ENCODE data around the gene TIAM1. TPM values are rescaled to one million over a fixed set of nuclear protein-coding genes. Genes with fewer than 3 reads are reported as not detected.

The TIAM1 gene
- total RNA-seq, 4 donors from 2014 or later = 0.66 to 3.5 (median 1.0) TPM

DNA sequence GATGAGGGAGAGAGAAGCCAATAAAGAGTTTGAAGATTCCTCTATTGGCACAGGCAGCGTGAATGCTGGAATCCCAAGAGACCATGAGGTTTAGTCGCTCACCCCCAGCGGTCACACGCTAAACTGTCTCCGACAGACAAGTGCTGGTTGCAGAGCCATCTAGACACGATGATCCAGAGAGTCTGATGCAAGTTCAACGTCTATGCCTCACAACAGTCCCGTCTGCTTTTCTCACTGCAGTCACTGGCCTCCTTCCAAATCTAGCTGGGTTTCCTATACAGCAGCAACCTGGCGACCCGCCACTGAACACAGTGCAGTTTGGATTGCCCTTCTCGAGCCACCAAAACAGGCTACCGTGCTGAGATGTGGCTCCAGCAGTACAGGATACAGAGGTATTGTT, 207.2 kb downstream of the TIAM1 start:
- no peak for DNase-seq
- ATAC-seq = no peak
- Histone ChIP-seq H3K4me3 (no peak overlapping the region), H3K36me3 (no peaks in the 10 kb centered on the region), H3K9me3 (no peaks in the 10 kb centered on the region), H3K27ac (no peak overlapping the region), H3K4me1 (no peaks in the 10 kb centered on the region), H3K27me3 (no peaks in the 10 kb centered on the region)
- in situ Hi-C loops (cut with MboI; ENCODE audit: low sequenced_read_pairs in 4 of 4) (no loop called here), intact Hi-C loops (cut with DNase I; ENCODE audit: low total_unique reads) (no loop called here)
- TF ChIP-seq, protein P1, sequence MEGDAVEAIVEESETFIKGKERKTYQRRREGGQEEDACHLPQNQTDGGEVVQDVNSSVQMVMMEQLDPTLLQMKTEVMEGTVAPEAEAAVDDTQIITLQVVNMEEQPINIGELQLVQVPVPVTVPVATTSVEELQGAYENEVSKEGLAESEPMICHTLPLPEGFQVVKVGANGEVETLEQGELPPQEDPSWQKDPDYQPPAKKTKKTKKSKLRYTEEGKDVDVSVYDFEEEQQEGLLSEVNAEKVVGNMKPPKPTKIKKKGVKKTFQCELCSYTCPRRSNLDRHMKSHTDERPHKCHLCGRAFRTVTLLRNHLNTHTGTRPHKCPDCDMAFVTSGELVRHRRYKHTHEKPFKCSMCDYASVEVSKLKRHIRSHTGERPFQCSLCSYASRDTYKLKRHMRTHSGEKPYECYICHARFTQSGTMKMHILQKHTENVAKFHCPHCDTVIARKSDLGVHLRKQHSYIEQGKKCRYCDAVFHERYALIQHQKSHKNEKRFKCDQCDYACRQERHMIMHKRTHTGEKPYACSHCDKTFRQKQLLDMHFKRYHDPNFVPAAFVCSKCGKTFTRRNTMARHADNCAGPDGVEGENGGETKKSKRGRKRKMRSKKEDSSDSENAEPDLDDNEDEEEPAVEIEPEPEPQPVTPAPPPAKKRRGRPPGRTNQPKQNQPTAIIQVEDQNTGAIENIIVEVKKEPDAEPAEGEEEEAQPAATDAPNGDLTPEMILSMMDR (IDR thresholded peaks at IDR 0.05 in 4 of 5, conservative IDR thresholded peaks at IDR 0.05 in 1 of 5) = no peak
- TF ChIP-seq POLR2A (IDR thresholded peaks at IDR 0.05) = no peak

DNA sequence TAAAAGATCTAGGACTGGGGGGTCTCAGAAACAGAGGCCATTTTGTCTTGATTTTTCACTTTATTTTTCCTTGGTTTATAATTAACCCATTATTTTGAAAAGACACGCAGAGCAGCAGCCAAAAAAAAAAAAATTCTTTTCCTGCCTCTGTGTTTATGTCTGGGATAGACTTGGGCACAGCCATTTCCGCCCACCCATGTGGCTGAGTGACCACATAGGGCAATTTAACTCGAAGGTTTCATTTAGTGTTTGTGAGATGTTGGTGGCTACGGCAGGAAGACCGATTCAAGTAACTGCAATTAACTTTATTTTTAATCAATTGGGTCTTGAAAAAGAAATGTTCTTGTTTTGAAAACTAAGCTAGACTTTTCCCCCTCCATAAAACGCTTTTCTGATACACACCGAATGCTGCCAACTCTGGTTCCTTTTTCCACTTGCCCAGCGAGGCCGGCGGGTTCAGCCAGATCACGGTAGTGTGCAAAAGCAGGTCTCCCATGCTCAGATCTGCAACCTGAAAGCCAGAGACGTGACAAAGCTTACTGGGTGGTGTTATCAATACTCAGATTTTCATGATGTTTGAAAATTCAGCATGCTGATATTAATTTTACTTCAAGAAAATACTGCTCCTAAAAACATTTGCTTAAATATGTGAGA, 208.4 kb downstream of the TIAM1 start:
- Histone ChIP-seq H3K27ac (no peak overlapping the region), H3K4me3 (no peak overlapping the region), H3K27me3 (no peaks in the 10 kb centered on the region), H3K4me1 (no peaks in the 10 kb centered on the region), H3K9me3 (no peaks in the 10 kb centered on the region), H3K36me3 (no peaks in the 10 kb centered on the region)
- ATAC-seq (no peak), DNase-seq (no peak)
- in situ Hi-C loops (cut with MboI; ENCODE audit: low sequenced_read_pairs in 4 of 4) = no loop called here
- intact Hi-C loops (cut with DNase I; ENCODE audit: low total_unique reads) = no loop called here
- TF ChIP-seq POLR2A (IDR thresholded peaks at IDR 0.05) = no peak
- TF ChIP-seq, protein P1 (IDR thresholded peaks at IDR 0.05 in 4 of 5, conservative IDR thresholded peaks at IDR 0.05 in 1 of 5) = no peak

DNA sequence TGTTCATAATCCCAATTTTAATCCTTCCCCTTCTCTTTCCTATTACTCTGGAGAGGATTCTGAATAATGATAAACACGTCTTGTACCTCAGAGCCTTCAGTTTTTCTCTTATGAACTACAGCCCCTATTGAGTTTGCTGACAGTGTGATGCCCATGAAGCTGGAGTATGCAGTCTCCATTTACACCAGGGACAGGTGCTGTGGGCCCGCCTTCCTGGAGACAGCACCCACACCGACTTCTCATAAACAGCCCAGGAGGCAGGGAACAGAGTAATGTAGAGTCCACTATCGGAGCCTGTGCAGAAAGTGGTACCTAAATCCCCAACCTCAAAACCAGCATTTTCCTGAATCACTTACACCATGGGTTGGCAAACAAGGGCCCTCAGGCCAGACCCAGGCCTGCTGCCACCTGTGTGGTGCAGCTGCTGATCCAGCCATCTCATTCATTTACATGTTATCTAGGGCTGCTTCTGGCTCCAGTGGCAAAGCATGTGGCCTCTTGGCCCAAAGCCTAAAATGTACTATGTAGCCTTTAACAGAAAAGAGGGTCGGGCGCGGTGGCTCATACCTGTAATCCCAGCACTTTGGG, 210.7 kb downstream of the TIAM1 start:
- ATAC-seq = no peak
- Histone ChIP-seq H3K27me3 (no peaks in the 10 kb centered on the region), H3K27ac (no peak overlapping the region), H3K4me1 (no peaks in the 10 kb centered on the region), H3K4me3 (no peak overlapping the region), H3K36me3 (no peaks in the 10 kb centered on the region), H3K9me3 (no peaks in the 10 kb centered on the region)
- intact Hi-C loops (cut with DNase I; ENCODE audit: low total_unique reads) = no loop called here
- TF ChIP-seq, protein P1 (IDR thresholded peaks at IDR 0.05 in 4 of 5, conservative IDR thresholded peaks at IDR 0.05 in 1 of 5) = no peak
- in situ Hi-C loops (cut with MboI; ENCODE audit: low sequenced_read_pairs in 4 of 4) = no loop called here
- DNase-seq = no peak

DNA sequence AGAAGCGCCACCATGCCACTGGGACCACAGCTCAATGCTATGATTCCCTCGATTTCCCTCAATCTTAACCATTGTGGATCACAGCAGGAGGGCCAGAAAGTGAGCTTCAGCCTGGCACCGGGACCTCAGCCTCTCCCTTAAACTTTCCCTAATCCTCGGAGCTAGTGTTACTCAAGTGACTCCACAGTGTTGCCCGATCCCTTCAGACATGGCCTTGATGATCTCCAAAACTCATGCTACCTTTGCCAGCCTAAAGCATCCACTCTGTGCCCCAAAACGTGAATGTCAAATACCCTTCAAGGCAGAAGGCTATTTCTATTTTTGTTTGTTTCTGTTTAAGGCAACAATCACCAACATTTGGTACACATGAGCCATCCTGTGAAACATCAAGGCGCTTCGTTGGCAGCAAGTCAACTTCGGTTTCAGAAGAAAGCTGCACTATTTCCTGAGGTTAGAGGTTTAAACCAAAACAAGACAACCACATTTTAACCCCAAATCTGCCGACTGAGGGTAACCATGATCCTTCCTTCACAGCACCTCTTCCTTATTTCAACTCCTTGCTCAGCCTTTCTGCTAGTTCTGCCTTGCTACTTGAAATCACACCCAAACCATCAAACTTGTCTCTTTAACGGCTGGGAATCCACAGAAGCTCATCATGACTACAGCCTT, 211.4 kb downstream of the TIAM1 start:
- Histone ChIP-seq H3K27ac (no peak overlapping the region), H3K9me3 (no peaks in the 10 kb centered on the region), H3K4me1 (no peaks in the 10 kb centered on the region), H3K27me3 (no peaks in the 10 kb centered on the region), H3K4me3 (no peak overlapping the region), H3K36me3 (no peaks in the 10 kb centered on the region)
- no peak for ATAC-seq
- TF ChIP-seq, protein P1 (IDR thresholded peaks at IDR 0.05 in 4 of 5, conservative IDR thresholded peaks at IDR 0.05 in 1 of 5) = no peak
- no peak for TF ChIP-seq POLR2A (IDR thresholded peaks at IDR 0.05)
- intact Hi-C loops (cut with DNase I; ENCODE audit: low total_unique reads) = no loop called here
- no peak for DNase-seq
- in situ Hi-C loops (cut with MboI; ENCODE audit: low sequenced_read_pairs in 4 of 4) = no loop called here

Data from gastrocnemius medialis (tissue), 4 donors.